ENCODE results near the gene SLC25A6.
A peak's percentile ranks its signal among the peaks of the same experiment; 100 is the strongest.
"Not testable (repeated sequence)": the region's sequence is repeated elsewhere in the genome, so short reads cannot be mapped to it uniquely, and the experiment has no call there.

SLC25A6 gene

DNA sequence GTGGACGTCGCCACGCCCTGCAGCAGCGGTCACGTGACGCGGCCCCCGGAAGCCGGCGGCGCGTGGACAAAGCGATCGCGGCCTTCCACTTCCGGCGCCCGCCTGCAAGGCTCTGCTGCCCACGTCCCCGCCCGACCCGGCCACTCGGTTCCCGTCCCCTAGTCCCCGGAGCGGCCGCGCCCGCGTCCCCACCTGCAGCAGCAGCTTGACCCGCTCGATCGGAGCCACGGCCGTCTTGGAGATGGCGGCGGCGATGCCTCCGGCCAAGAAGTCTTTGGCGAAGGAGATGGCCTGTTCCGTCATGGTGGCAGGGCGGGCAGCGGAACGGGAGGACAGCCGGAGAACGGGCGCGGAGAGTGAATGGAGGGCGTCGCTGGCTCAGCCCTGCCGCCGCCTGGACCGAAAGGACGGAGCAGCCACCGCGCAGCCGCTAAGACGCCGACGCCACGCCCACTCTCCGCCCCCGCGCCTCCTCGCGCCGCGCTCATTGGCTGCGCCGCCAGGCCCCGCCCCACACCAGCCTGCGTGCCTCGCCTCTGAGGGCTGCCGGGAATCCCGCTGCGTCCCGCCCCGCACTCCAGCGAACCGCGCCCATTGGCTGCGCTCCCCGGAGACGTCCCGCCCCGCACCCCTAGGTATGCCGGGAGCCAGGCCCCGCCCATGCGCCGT lies at the start of gene SLC25A6:
SLC25A6 (minus strand) TSS at position 407 of the 669 bp plus-strand sequence; CDS start at position 303, 104 bp downstream.
- peak; percentile 98 for ATAC-seq
- Mint-ChIP-seq H3K27me3 (no peaks in the 10 kb centered on the region), H3K9me3 (no peaks in the 10 kb centered on the region), H3K4me3 (peak within 1 kb of the TSS; percentile 98 to 99), H3K4me1 (peaks cover 76% of the 10 kb centered on the region), H3K27ac (peak within 1 kb of the TSS; percentile 99 to 100)
- DNase-seq = peak; percentile 100

GRCh38 chrX:1440506-1440905 lies 48.6 kb upstream of the SLC25A6 start:
- no peak for DNase-seq
- H3K9me3 Mint-ChIP-seq = peaks cover 24 to 38% of the 10 kb centered on the region in 2 donors
- H3K4me1 Mint-ChIP-seq = no peaks in the 10 kb centered on the region

DNA sequence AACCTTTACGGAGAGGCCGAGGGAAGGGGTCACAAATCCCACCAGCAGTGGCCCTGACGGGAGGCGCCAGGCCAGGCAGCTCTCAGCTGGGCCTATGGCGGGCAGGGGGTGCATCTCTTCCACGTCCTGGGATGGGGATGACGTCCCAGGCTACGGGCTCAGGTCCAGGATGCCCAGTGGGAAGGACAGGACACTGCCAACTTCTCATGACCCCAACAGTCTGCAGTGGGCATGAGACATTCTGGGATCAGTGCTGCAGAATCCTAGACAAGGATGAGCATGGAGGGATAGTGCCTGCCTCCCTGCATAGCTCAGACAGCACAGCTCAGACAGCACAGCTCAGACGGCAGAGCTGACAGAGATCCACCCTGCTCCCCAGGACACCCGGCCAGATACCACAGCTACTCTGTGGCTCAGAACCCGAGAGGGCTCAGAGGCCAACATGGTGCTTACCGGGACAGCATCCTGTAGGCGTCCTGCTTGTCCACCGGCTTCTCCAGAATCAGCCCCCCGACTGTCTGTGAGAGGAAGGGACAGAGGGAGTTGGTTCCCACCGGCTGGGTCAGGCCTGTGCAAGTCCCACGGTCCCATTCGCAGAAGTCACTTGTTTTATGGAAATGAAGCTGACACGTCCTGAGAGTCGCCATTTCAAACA lies 43.5 kb upstream of the SLC25A6 start:
- Mint-ChIP-seq H3K9me3 (peaks cover 6 to 7% of the 10 kb centered on the region in 2 donors), H3K27ac (no peak overlapping the region), H3K27me3 (no peaks in the 10 kb centered on the region), H3K4me3 (no peak overlapping the region), H3K4me1 (no peaks in the 10 kb centered on the region)
- DNase-seq = no peak
- ATAC-seq = no peak

More at GRCh38 chrX:1440506-1440905, 48.6 kb upstream of the SLC25A6 start:
- H3K27me3 Mint-ChIP-seq = no peaks in the 10 kb centered on the region
- no peak overlapping the region for H3K27ac Mint-ChIP-seq
- H3K4me3 Mint-ChIP-seq = no peak overlapping the region
- ATAC-seq = no peak

DNA sequence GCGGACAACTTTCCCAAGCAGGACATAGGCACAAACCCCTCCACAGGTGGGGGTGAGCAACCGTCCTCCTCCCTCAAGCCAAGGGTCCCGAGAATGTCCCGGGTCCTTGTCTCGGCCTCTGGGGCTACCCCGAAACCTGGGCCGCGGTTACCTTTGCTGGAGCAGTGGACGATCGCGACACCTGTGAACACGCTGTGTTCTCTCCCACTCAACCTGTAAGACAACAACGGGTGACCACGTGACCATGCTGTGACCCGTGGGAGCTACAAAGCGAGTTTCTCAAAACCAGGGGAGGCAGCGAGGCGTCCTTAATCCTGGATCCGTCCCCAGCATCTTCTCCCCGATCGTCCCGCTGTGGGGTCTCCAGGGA lies 42.9 kb upstream of the SLC25A6 start:
- Mint-ChIP-seq H3K4me3 (no peak overlapping the region), H3K27ac (no peak overlapping the region), H3K9me3 (peaks cover 6 to 7% of the 10 kb centered on the region in 2 donors)

DNA sequence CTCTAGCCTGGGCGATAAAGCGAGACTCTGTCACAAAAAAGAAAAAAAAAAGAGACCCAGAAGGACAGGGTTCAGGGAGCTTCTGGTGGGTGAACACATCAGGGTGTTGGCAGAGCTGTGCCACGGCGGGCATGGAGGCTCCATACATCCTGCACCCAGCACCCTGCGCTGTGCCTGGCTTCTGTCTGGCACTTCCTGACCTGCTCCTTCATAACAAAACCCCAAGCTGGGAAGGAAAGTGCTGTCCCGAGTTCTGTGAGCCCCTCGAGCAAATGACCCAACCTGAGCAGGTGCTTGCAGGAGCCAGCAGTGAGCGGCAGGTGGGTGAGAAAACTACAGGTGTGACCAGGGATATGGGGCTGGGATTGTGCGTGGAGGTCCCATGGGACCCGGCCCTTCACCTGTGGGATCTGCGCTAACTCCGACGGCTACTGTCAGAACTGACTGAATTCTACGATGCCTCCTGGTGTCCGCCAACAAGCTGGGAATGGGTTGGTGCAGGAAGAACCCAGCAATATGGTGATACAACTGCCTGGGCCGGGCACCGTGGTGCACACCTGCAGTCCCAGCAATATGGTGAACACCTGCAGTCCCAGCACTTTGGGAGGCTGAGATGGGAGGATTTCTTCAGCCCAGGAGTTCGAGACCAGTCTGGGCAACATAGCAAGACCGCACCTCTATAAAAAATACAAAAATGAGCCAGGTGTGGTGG lies 41.9 kb upstream of the SLC25A6 start:
- DNase-seq (no peak), ATAC-seq (no peak)
- H3K4me1 Mint-ChIP-seq = no peaks in the 10 kb centered on the region
- H3K9me3 Mint-ChIP-seq = peaks cover 6 to 7% of the 10 kb centered on the region in 2 donors
- H3K27ac Mint-ChIP-seq = no peak overlapping the region
- H3K4me3 Mint-ChIP-seq = no peak overlapping the region
- no peaks in the 10 kb centered on the region for H3K27me3 Mint-ChIP-seq

More for the DNA sequence above, 42.9 kb upstream of the SLC25A6 start:
- DNase-seq = no peak
- Mint-ChIP-seq H3K27me3 (no peaks in the 10 kb centered on the region), H3K4me1 (no peaks in the 10 kb centered on the region)
- no peak for ATAC-seq

DNA sequence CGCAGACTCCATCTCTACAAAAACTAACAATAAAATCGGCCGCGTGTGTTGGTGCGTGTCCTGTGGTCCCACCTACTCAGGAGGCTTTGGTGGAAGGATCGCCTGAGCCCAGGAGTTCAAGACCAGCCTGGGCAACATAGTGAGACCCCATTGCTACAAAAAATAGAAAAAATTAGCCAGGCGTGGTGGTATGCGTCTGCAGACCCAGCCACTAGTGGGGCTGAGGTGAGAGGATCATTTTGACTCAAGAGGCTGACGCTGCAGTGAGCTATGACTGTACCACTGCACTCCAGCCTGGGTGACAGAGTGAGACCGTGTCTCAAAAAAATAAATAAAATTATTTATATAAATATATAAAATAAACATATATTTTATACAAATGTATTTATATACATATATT lies 38.5 kb upstream of the SLC25A6 start:
- DNase-seq (peak in 1 of 2 donors; percentile 66), ATAC-seq (peak; percentile 86)
- no peaks in the 10 kb centered on the region for H3K9me3 Mint-ChIP-seq
- H3K27ac Mint-ChIP-seq = no peak overlapping the region
- H3K4me3 Mint-ChIP-seq = no peak overlapping the region
- no peaks in the 10 kb centered on the region for H3K4me1 Mint-ChIP-seq
- no peaks in the 10 kb centered on the region for H3K27me3 Mint-ChIP-seq

DNA sequence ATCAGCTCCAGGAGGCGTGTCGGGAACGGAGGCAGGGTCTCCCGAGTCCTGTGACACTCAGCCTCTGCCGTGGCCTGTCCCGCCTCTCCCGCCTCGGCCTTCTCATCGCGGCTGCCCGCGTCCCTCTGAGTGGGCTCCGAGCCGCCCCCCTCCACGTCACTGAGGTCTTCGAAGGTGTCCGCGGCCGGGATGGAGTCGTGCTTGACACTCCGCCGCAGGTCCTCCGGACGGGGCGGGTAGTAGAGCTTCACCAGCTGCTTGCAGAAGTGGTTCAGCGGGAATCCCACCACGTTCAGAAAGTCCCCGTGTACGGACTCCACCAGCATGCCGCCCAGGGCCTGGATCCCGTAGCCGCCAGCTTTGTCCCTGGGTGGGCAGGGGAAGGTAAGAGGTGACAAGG lies 35.8 kb upstream of the SLC25A6 start:
- no peak for ATAC-seq
- H3K27ac Mint-ChIP-seq = no peak overlapping the region
- H3K4me1 Mint-ChIP-seq = no peaks in the 10 kb centered on the region

GRCh38 chrX:1426321-1426720 lies 34.4 kb upstream of the SLC25A6 start:
- H3K4me3 Mint-ChIP-seq, ATAC-seq, DNase-seq, H3K4me1 Mint-ChIP-seq, H3K27me3 Mint-ChIP-seq: not testable (repeated sequence)
- peaks cover 20 to 22% of the 10 kb centered on the region in 2 donors for H3K9me3 Mint-ChIP-seq
- peak overlapping the region in 1 of 2 donors; percentile 71 for H3K27ac Mint-ChIP-seq

More for the DNA sequence above, 35.8 kb upstream of the SLC25A6 start:
- Mint-ChIP-seq H3K27me3 (no peaks in the 10 kb centered on the region), H3K4me3 (no peak overlapping the region), H3K9me3 (peaks cover 20 to 22% of the 10 kb centered on the region in 2 donors)
- DNase-seq = no peak

DNA sequence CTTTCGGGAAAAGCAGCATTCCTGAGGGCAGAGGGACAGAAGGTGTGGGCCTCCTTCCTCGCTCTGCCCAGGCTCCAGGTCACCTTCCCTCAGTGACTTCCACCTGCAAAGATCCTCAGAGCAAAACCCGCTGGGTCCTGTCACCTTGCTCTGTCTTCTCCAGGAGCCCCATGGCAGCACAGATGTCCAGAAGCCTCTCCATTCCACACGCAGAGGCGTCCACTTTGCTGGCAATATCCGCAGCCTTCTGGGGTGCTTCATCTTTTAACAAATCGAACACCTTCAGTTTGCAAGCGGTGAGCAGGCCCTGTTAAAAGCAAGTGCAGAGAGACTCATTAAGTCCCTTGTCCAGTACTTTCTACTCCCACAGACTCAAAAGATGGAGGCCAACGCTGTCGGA lies 33.5 kb upstream of the SLC25A6 start:
- no peak for DNase-seq
- Mint-ChIP-seq H3K4me1 (no peaks in the 10 kb centered on the region), H3K27ac (peak overlapping the region in 1 of 2 donors; percentile 54), H3K4me3 (no peak overlapping the region), H3K9me3 (peaks cover 20 to 22% of the 10 kb centered on the region in 2 donors), H3K27me3 (no peaks in the 10 kb centered on the region)
- ATAC-seq = no peak

DNA sequence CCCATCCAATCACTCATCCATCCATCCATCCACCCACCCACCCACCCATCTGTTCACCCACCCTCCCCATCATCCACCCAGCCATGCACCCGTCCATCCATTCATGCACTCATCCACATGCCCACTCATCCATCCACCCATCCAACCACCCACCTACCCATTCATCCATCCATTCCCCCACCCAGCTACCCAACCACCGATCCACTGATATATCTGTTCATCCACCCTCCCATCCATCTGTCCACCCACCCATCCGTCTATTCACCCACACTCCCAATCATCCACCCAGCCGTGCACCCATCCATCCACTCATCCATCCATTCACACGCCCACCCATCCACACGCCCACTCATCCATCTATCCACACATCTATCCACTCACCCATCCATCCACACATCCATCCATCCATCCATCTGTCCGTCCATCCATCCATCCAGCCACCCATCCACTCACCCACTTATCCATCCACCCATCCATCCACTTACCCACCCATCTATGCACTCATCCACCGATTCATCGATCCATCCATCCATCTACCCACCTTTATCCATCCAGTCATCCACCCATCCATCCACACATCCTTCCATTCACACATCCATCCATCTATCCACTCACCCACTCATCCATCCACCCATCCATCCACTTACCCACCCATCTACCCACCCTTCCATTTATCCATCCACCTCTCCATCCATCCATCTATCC lies 32.4 kb upstream of the SLC25A6 start:
- no peak overlapping the region for H3K4me3 Mint-ChIP-seq
- ATAC-seq (no peak), DNase-seq (no peak)
- H3K9me3 Mint-ChIP-seq = peaks cover 20 to 22% of the 10 kb centered on the region in 2 donors
- no peaks in the 10 kb centered on the region for H3K4me1 Mint-ChIP-seq
- no peaks in the 10 kb centered on the region for H3K27me3 Mint-ChIP-seq
- no peak overlapping the region for H3K27ac Mint-ChIP-seq

GRCh38 chrX:1423215-1423614 lies 31.3 kb upstream of the SLC25A6 start:
- peak overlapping the region in 1 of 2 donors; percentile 51 for H3K27ac Mint-ChIP-seq
- H3K4me3 Mint-ChIP-seq = no peak overlapping the region
- no peak for ATAC-seq
- no peaks in the 10 kb centered on the region for H3K4me1 Mint-ChIP-seq
- no peaks in the 10 kb centered on the region for H3K27me3 Mint-ChIP-seq
- H3K9me3 Mint-ChIP-seq = peaks cover 20 to 22% of the 10 kb centered on the region in 2 donors
- no peak for DNase-seq

GRCh38 chrX:1422135-1422465 lies 30.2 kb upstream of the SLC25A6 start:
- H3K9me3 Mint-ChIP-seq = peaks cover 20 to 22% of the 10 kb centered on the region in 2 donors
- DNase-seq (no peak), ATAC-seq (no peak)
- no peak overlapping the region for H3K27ac Mint-ChIP-seq
- no peak overlapping the region for H3K4me3 Mint-ChIP-seq
- no peaks in the 10 kb centered on the region for H3K4me1 Mint-ChIP-seq
- H3K27me3 Mint-ChIP-seq = no peaks in the 10 kb centered on the region

- no peak for DNase-seq
- H3K4me3 Mint-ChIP-seq = no peak overlapping the region
- H3K4me1 Mint-ChIP-seq = no peaks in the 10 kb centered on the region
- H3K27me3 Mint-ChIP-seq = no peaks in the 10 kb centered on the region
- peak overlapping the region in 1 of 2 donors; percentile 3 for H3K27ac Mint-ChIP-seq
- H3K9me3 Mint-ChIP-seq = peaks cover 20 to 22% of the 10 kb centered on the region in 2 donors
- no peak for ATAC-seq
Measured at GRCh38 chrX:1421433-1422134, 29.7 kb upstream of the SLC25A6 start.

- Mint-ChIP-seq H3K4me3 (no peak overlapping the region), H3K4me1 (no peaks in the 10 kb centered on the region), H3K9me3 (peaks cover 20 to 22% of the 10 kb centered on the region in 2 donors), H3K27me3 (no peaks in the 10 kb centered on the region), H3K27ac (peak overlapping the region in 1 of 2 donors; percentile 43)
- peak; percentile 16 for ATAC-seq
- DNase-seq = no peak
Measured at GRCh38 chrX:1420371-1420770, 28.5 kb upstream of the SLC25A6 start.
